Measurements from ENCODE around the gene SIRT3. TPM values are rescaled to one million over a fixed set of nuclear protein-coding genes. Genes with fewer than 3 reads are reported as not detected.

SIRT3 gene
- total RNA-seq, 1 experiment from 2014 or later: 37.5 TPM

DNA sequence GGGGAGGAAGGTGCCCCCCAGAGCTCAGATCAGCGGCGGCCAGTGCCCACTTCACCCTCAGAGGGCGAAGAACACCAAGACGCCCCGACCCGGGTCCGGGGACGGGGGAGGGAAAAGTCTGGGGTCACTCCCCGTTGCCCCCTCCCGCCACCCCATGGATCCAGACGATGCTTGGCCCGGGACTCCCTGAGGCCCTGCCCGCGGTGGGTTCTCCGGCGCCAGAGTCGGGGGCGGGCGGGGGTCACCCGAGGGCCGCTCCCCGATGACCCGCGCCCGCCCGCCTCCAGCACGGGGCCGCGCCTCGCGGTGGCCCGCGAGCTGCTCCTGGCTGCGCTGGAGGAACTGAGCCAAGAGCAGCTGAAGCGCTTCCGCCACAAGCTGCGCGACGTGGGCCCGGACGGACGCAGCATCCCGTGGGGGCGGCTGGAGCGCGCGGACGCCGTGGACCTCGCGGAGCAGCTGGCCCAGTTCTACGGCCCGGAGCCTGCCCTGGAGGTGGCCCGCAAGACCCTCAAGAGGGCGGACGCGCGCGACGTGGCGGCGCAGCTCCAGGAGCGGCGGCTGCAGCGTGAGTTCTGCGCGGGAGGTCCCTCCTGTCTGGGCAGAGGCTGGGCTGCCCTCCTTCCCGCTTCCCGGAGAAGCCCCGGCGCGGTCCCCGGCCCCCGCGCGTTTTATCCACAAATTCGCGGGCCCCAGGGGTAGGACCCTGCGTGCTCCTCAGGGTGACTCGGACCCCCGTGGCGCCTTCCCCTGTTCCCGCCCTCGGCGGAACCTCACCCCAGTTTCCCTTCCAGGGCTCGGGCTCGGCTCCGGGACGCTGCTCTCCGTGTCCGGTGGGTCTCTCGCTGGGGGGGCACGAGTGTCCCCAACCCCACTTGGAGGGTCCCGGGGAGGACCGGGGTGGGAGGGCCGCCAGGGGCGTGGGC is 43.2 kb upstream of the SIRT3 start:
- POLR2A ChIA-PET: interaction anchor here (0.6 to 1.2 kb wide), 2 partner anchors 10 to 35 kb away, joined by 3 read pairs; partner anchors contain the start of gene PGGHG
- in situ Hi-C loops (cut with HindIII; ENCODE audit: low pct_unique_long_range_greater_than_20kb, low sequenced_read_pairs): no loop called here
- Histone ChIP-seq H3K27ac (ENCODE audit: low read length) (no peak overlapping the region), H3K27me3 (ENCODE audit: control insufficient read depth, insufficient read depth, low read length) (peaks cover 3% of the 10 kb centered on the region), H3K9me3 (ENCODE audit: control insufficient read depth, insufficient read depth, low read depth, low read length) (0 out of 2 replicates have a peak, but pooled peaks cover 3% of the 10 kb centered on the region), H3K4me1 (ENCODE audit: control insufficient read depth, insufficient read depth, low read length) (peaks cover 12% of the 10 kb centered on the region; the same call in 1 of the 2 replicates), H3K36me3 (ENCODE audit: control insufficient read depth, insufficient read depth, low read length) (no peaks in the 10 kb centered on the region), H3K4me3 (ENCODE audit: low read depth in 2 of 2, low read length in 2 of 2) (peak overlapping the region; percentile 37 to 40)
- intact Hi-C loops (cut with micrococcal nuclease; ENCODE audit: unreplicated experiment): no loop called here
- CTCF ChIA-PET: no interaction called here
- BruUV-seq (replicated peaks): no TSS peak
- ATAC-seq (no peak), DNase-seq (ENCODE audit: low read depth, low spot score) (no peak)
- TF ChIP-seq SIN3A (IDR thresholded peaks at IDR 0.05; ENCODE audit: borderline replicate concordance, insufficient read depth, low read depth, low read length): no peak
- TF ChIP-seq POLR2AphosphoS5 (IDR thresholded peaks at IDR 0.05; ENCODE audit: low read depth, low read length): no peak
- no peak for TF ChIP-seq TCF7L2 (IDR thresholded peaks at IDR 0.05; ENCODE audit: low read depth, low read length)
- TF ChIP-seq, protein P1, sequence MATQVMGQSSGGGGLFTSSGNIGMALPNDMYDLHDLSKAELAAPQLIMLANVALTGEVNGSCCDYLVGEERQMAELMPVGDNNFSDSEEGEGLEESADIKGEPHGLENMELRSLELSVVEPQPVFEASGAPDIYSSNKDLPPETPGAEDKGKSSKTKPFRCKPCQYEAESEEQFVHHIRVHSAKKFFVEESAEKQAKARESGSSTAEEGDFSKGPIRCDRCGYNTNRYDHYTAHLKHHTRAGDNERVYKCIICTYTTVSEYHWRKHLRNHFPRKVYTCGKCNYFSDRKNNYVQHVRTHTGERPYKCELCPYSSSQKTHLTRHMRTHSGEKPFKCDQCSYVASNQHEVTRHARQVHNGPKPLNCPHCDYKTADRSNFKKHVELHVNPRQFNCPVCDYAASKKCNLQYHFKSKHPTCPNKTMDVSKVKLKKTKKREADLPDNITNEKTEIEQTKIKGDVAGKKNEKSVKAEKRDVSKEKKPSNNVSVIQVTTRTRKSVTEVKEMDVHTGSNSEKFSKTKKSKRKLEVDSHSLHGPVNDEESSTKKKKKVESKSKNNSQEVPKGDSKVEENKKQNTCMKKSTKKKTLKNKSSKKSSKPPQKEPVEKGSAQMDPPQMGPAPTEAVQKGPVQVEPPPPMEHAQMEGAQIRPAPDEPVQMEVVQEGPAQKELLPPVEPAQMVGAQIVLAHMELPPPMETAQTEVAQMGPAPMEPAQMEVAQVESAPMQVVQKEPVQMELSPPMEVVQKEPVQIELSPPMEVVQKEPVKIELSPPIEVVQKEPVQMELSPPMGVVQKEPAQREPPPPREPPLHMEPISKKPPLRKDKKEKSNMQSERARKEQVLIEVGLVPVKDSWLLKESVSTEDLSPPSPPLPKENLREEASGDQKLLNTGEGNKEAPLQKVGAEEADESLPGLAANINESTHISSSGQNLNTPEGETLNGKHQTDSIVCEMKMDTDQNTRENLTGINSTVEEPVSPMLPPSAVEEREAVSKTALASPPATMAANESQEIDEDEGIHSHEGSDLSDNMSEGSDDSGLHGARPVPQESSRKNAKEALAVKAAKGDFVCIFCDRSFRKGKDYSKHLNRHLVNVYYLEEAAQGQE (IDR thresholded peaks at IDR 0.05; ENCODE audit: insufficient read depth in 1 of 2, low read depth in 2 of 2, low read length in 1 of 2): no peak
- TF ChIP-seq, protein P2, sequence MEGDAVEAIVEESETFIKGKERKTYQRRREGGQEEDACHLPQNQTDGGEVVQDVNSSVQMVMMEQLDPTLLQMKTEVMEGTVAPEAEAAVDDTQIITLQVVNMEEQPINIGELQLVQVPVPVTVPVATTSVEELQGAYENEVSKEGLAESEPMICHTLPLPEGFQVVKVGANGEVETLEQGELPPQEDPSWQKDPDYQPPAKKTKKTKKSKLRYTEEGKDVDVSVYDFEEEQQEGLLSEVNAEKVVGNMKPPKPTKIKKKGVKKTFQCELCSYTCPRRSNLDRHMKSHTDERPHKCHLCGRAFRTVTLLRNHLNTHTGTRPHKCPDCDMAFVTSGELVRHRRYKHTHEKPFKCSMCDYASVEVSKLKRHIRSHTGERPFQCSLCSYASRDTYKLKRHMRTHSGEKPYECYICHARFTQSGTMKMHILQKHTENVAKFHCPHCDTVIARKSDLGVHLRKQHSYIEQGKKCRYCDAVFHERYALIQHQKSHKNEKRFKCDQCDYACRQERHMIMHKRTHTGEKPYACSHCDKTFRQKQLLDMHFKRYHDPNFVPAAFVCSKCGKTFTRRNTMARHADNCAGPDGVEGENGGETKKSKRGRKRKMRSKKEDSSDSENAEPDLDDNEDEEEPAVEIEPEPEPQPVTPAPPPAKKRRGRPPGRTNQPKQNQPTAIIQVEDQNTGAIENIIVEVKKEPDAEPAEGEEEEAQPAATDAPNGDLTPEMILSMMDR (IDR thresholded peaks at IDR 0.05): no peak

DNA sequence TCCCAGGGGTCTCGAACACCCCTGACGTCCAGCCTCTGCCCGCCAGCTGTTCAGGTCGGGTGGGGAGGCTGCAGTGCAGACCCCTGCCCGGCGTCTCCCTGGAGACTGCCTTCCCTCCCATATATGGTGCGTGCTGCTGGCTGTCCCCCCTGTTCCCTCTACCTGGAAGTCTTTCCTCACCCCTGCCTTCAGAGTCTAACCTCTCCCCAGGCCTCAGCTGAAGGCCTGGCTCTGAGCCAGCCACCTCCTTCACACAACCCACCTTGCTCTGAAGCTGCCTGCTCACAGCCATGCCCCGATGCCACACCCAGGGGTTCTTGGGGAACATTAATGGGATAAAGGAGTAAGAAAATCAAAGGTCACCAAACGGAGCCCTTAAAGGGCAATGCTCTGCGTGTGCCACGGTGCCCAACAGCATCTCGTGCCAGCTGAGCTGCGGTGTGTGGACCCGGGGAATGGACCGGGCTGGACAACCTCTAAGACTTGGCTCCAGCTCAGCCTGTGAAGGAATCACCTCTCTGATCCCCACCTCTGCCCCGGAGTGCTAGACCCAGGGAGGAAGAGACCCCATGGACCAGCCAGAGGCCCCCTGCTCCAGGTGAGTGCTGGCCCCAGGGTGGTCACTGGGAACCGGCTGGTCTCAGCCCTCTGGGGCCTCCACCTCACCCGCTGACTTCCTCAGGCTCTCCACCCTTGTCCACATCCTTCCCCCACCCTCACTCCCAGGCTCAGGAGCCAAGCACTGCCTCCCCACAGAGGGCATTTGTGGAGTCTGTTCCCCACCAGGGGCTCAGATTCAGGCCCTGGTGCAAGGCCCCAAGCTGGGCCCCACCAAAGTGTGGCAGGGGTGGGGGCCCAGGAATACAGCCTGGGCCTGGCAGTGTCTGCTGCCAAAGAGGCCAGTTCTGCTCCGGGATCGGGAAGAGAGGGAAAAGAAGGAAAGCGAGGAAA is 42.1 kb upstream of the SIRT3 start, which contains the start of gene NLRP6:
TSS of gene NLRP6 (plus strand) at position 407 of the 951 bp plus-strand sequence. CDS start at position 570, 163 bp downstream.
- TF ChIP-seq, protein P1 (IDR thresholded peaks at IDR 0.05; ENCODE audit: insufficient read depth in 1 of 2, low read depth in 2 of 2, low read length in 1 of 2): no peak
- TF ChIP-seq POLR2AphosphoS5 (IDR thresholded peaks at IDR 0.05; ENCODE audit: low read depth, low read length): no peak
- TF ChIP-seq SIN3A (IDR thresholded peaks at IDR 0.05; ENCODE audit: borderline replicate concordance, insufficient read depth, low read depth, low read length): no peak
- no peak for TF ChIP-seq TCF7L2 (IDR thresholded peaks at IDR 0.05; ENCODE audit: low read depth, low read length)
- DNase-seq (ENCODE audit: low read depth, low spot score) (no peak), ATAC-seq (no peak)
- peaks cover 12% of the 10 kb centered on the region; the same call in 1 of the 2 replicates for H3K4me1 ChIP-seq (ENCODE audit: control insufficient read depth, insufficient read depth, low read length)
- ChIA-PET CTCF (interaction anchor here (0.5 kb wide), 1 partner anchor 81 kb away, joined by 6 read pairs; no protein-coding TSS in a partner anchor), POLR2A (interaction anchor here (0.6 kb wide), 1 partner anchor 34 kb away, joined by 3 read pairs; no protein-coding TSS in a partner anchor)
- H3K4me3 ChIP-seq (ENCODE audit: low read depth in 2 of 2, low read length in 2 of 2): no peak within 1 kb of the TSS
- 0 out of 2 replicates have a peak, but pooled peaks cover 3% of the 10 kb centered on the region for H3K9me3 ChIP-seq (ENCODE audit: control insufficient read depth, insufficient read depth, low read depth, low read length)
- no peak within 1 kb of the TSS for H3K27ac ChIP-seq (ENCODE audit: low read length)
- no TSS peak for BruUV-seq (replicated peaks)
- intact Hi-C loops (cut with micrococcal nuclease; ENCODE audit: unreplicated experiment) (no loop called here), in situ Hi-C loops (cut with HindIII; ENCODE audit: low pct_unique_long_range_greater_than_20kb, low sequenced_read_pairs) (no loop called here)
- no peaks in the 10 kb centered on the region for H3K36me3 ChIP-seq (ENCODE audit: control insufficient read depth, insufficient read depth, low read length)
- peaks cover 3% of the 10 kb centered on the region for H3K27me3 ChIP-seq (ENCODE audit: control insufficient read depth, insufficient read depth, low read length)
